ENCODE measurements around the gene PCDHGA6.
"Not testable (repeated sequence)": the region's sequence is repeated elsewhere in the genome, so short reads cannot be mapped to it uniquely, and the experiment has no call there.

Gene PCDHGA6

DNA sequence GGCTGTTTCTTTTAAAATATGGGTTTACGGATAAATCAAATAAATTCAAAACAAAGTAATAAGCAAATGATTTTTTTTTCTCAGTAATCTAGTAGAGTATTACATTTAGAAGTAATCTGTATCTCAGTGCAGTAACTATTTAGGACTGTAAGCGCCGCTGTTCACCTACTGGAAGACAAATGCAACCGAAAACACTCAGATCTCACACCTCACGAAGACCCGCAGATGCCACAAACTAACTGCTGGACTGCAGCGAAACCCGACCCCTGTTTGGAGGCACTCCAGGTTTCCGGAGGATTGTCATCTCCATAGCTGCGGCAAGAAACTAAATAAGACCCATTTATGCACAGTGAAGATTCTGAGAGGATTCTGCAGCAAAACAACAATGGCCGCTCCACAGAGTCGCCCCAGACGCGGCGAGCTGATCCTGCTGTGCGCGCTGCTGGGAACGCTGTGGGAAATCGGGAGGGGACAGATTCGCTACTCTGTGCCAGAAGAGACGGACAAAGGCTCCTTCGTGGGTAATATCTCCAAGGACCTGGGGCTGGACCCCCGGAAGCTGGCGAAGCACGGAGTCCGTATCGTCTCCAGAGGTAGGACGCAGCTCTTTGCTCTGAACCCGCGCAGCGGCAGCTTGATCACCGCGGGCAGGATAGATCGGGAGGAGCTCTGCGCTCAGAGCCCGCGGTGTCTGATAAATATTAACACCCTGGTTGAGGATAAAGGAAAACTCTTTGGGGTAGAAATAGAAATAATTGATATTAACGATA is 18.9 kb downstream of the PCDHGA6 start, which contains the start of gene PCDHGA8:
Gene PCDHGA8 (plus strand): TSS at position 205 of the 770 bp plus-strand sequence. CDS start 181 bp downstream, at position 386.
- DNase-seq (ENCODE audit: low spot score): no peak

DNA sequence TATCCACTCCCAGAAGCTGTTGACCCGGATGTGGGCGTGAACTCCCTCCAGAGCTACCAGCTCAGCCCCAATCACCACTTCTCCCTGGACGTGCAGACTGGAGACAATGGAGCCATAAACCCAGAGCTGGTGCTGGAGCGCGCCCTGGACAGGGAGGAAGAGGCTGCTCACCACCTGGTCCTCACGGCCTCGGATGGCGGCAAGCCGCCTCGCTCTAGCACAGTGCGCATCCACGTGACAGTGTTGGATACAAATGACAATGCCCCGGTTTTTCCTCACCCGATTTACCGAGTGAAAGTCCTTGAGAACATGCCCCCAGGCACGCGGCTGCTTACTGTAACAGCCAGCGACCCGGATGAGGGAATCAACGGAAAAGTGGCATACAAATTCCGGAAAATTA is 19.6 kb downstream of the PCDHGA6 start:
- DNase-seq (ENCODE audit: low spot score): no peak

DNA sequence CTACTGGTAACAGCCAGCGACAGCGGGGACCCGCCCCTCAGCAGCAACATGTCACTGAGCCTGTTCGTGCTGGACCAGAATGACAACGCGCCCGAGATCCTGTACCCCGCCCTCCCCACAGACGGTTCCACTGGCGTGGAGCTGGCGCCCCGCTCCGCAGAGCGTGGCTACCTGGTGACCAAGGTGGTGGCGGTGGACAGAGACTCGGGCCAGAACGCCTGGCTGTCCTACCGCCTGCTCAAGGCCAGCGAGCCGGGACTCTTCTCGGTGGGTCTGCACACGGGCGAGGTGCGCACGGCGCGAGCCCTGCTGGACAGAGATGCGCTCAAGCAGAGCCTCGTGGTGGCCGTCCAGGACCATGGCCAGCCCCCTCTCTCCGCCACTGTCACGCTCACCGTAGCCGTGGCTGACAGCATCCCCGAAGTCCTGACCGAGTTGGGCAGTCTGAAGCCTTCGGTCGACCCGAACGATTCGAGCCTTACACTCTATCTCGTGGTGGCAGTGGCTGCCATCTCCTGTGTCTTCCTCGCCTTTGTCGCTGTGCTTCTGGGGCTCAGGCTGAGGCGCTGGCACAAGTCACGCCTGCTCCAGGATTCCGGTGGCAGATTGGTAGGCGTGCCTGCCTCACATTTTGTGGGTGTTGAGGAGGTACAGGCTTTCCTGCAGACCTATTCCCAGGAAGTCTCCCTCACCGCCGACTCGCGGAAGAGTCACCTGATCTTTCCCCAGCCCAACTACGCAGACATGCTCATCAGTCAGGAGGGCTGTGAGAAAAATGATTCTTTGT is 20.9 kb downstream of the PCDHGA6 start:
- not testable (repeated sequence) for DNase-seq (ENCODE audit: low spot score)

DNA sequence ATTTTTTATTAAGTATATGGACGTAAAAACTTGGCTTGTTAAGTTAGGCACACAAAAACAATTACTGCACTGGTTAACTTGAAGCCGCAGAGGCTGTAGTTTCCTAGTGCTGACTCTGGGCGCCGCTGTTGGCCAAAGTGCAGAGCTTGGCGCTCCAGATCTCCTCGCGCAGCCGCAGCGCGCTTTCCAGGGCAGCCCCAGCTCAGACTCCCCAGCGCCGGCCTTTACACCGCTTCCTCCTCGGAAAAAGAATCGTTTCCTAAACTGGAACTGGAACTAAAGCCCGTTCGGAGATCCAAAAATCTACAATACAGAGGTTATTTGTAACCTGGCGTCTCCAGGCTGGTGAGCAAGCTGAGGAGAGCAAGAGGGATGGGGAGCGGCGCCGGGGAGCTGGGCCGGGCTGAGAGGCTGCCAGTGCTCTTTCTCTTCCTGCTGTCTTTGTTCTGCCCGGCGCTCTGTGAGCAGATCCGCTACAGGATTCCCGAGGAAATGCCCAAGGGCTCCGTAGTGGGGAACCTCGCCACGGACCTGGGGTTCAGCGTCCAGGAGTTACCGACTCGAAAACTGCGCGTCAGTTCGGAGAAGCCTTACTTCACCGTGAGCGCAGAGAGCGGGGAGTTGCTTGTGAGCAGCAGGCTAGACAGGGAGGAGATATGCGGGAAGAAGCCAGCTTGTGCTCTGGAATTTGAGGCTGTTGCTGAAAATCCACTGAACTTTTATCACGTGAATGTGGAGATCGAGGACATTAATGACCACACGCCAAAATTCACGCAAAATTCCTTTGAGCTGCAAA is 24.3 kb downstream of the PCDHGA6 start, which contains the start of gene PCDHGB5:
Gene PCDHGB5 (plus strand): TSS at position 192 of the 796 bp plus-strand sequence. CDS start 181 bp downstream, at position 373.
- peak; percentile 67 for DNase-seq (ENCODE audit: low spot score)

DNA sequence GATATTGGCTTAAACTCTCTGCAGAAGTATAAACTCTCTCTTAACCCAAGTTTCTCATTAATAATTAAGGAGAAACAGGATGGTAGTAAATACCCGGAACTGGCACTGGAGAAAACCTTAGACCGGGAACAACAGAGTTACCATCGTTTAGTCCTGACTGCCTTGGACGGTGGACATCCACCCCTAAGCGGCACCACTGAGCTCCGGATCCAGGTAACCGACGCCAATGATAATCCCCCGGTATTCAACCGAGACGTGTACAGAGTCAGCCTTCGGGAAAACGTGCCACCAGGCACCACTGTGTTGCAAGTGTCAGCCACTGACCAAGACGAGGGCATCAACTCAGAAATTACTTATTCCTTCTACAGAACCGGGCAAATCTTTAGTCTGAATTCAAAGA is 24.9 kb downstream of the PCDHGA6 start:
- DNase-seq (ENCODE audit: low spot score): no peak

DNA sequence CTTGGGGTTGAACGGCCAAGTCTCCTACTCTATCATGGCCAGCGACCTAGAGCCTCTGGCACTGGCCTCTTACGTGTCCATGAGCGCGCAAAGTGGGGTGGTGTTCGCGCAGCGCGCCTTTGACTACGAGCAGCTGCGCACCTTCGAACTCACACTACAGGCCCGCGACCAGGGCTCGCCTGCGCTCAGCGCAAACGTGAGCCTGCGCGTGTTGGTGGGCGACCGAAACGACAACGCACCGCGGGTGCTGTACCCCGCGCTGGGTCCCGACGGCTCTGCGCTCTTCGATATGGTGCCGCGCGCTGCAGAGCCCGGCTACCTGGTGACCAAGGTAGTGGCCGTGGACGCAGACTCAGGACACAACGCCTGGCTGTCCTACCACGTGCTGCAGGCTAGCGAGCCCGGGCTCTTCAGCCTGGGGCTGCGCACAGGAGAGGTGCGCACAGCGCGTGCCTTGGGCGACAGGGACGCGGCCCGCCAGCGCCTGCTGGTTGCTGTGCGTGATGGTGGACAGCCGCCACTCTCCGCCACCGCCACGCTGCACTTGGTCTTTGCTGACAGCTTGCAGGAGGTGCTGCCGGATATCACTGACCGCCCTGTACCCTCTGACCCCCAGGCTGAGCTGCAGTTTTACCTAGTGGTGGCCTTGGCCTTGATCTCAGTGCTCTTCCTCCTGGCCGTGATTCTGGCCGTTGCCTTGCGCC is 26.0 kb downstream of the PCDHGA6 start:
- DNase-seq (ENCODE audit: low spot score): no peak

DNA sequence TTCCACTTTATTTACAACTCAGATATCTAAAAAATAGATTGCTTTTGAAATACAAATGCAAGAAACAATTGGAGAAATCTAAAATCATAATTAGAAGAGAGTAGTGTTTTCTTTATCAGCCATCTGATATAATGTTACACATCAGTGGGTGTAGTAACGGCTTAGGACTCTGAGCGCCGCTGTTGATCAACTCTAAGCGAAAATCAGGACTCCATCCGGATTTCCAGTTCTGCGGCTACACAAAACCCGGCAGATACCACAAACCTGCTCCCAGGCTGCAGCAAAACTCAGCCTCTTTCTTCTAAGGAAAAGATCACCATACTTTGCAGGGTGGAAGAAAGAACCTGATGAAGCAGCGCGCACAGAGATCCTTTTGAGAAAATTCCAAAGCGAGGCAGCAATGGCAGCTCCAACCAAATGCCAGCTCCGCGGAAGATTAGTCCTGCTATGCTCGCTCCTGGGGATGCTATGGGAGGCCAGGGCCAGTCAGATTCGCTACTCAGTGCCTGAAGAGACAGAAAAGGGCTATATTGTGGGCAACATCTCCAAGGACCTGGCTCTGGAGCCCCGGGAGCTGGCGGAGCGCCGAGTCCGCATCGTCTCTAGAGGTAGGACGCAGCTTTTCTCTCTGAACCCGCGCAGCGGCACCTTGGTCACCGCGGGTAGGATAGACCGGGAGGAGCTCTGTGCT is 29.0 kb downstream of the PCDHGA6 start, which contains the start of gene PCDHGA9:
Gene PCDHGA9 (plus strand): TSS at position 226 of the 691 bp plus-strand sequence. CDS start 175 bp downstream, at position 401.
- DNase-seq (ENCODE audit: low spot score): peak; percentile 37

DNA sequence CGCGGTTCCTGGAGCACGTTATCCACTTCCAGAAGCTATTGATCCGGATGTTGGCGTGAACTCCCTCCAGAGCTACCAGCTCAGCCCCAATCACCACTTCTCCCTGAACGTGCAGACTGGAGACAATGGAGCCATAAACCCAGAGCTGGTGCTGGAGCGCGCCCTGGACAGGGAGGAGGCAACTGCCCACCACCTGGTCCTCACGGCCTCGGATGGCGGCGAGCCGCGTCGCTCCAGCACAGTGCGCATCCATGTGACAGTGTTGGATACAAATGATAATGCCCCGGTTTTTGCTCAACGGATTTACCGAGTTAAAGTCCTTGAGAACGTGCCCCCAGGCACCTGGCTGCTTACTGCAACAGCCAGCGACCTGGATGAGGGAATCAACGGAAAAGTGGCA is 29.7 kb downstream of the PCDHGA6 start:
- no peak for DNase-seq (ENCODE audit: low spot score)

DNA sequence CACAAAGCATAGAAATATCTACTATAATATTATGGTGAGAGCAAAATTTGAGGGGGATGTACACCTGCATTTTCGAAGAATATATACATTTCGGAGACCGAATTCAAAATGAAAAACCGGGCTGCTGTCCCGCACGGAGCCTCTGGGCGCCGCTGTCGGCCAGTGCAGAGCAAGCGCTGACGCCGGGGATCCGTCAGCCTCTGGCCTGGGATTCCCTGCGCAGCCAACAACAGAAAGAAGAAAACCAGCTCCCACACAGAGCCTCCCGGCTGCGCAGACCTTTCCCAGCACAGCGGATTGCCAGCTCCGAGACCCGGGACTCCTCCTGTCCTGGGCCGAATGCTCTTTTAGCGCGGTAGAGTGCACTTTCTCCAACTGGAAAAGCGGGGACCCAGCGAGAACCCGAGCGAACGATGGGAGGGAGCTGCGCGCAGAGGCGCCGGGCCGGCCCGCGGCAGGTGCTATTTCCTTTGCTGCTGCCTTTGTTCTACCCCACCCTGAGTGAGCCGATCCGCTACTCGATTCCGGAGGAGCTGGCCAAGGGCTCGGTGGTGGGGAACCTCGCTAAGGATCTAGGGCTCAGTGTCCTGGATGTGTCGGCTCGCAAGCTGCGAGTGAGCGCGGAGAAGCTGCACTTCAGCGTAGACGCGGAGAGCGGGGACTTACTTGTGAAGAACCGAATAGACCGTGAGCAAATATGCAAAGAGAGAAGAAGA is 34.3 kb downstream of the PCDHGA6 start, which contains the start of gene PCDHGB6:
Gene PCDHGB6 (plus strand): TSS at position 232 of the 716 bp plus-strand sequence. CDS start 182 bp downstream, at position 414.
- DNase-seq (ENCODE audit: low spot score): peak; percentile 47

DNA sequence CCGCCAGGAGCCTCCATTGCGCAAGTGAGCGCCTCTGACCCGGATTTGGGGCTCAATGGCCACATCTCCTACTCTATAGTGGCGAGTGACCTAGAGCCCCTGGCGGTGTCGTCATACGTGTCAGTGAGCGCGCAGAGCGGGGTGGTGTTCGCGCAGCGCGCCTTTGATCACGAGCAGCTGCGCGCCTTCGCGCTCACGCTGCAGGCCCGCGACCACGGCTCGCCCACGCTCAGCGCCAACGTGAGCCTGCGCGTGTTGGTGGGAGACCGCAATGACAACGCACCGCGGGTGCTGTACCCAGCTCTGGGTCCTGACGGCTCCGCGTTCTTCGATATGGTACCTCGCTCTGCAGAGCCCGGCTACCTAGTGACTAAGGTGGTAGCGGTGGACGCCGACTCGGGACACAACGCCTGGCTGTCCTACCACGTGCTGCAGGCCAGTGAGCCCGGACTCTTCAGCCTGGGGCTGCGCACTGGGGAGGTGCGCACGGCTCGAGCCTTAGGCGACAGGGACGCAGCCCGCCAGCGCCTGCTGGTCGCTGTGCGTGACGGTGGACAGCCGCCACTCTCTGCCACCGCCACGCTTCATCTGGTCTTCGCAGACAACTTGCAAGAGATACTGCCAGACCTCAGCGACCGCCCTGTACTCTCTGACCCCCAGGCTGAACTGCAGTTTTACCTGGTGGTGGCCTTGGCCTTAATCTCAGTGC is 36.1 kb downstream of the PCDHGA6 start:
- DNase-seq (ENCODE audit: low spot score): no peak

DNA sequence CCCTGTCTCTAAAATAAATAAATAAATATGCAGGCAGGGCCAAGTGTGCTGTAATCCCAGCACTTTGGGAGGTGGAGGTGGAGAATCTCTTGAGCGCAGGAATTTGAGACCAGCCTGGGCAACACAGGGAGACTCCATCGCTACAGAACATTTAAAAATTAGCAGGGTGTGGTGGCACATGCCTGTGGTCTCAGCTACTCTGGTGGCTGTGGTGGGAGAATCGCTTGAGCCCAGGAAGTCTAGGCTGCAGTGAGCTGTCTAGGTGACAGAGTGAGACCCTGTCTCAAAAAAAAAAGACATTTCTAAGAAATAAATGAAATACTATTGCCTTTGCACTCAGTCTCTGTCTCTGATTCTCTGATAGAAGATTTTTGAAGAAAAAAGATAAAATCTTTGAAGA is 37.9 kb downstream of the PCDHGA6 start:
- no peak for DNase-seq (ENCODE audit: low spot score)

DNA sequence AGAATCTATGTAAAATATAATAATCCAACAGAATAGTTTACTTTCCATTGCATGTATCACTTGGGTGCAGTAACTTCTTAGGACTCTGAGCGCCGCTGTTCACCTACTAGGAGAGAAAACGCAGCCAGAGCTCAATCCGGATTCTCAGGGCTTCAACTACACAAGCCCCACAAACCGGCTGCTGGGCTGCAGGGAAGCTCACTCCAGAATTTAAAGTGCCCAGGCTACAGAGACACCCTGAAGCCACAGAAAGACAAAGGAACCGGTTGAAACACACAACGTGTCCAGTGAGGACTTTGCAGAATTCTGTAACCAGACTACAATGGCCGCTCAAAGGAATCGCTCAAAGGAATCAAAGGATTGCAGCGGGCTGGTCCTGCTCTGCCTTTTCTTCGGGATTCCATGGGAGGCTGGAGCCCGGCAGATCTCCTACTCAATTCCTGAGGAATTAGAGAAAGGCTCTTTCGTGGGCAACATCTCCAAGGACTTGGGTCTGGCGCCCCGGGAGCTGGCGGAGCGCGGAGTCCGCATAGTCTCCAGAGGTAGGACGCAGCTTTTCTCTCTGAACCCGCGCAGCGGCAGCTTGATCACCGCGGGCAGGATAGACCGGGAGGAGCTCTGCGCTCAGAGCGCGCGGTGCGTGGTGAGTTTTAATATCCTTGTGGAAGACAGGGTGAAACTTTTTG is 39.3 kb downstream of the PCDHGA6 start, which contains the start of gene PCDHGA10:
Gene PCDHGA10 (plus strand): TSS at position 134 of the 686 bp plus-strand sequence. CDS start 189 bp downstream, at position 323.
- peak; percentile 58 for DNase-seq (ENCODE audit: low spot score)

DNA sequence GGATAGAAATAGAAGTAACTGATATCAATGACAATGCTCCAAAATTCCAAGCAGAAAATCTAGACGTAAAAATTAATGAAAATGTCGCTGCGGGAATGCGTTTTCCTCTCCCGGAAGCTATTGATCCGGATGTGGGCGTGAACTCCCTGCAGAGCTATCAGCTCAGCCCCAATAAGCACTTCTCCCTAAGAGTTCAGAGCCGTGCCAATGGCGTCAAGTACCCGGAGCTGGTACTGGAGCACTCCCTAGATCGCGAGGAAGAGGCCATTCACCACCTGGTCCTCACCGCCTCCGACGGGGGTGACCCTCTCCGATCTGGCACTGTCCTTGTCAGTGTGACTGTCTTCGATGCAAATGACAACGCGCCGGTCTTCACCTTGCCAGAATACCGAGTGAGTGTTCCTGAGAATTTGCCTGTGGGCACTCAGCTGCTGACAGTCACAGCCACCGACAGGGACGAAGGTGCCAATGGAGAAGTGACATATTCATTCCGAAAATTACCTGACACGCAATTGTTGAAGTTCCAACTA is 39.9 kb downstream of the PCDHGA6 start:
- DNase-seq (ENCODE audit: low spot score): no peak

DNA sequence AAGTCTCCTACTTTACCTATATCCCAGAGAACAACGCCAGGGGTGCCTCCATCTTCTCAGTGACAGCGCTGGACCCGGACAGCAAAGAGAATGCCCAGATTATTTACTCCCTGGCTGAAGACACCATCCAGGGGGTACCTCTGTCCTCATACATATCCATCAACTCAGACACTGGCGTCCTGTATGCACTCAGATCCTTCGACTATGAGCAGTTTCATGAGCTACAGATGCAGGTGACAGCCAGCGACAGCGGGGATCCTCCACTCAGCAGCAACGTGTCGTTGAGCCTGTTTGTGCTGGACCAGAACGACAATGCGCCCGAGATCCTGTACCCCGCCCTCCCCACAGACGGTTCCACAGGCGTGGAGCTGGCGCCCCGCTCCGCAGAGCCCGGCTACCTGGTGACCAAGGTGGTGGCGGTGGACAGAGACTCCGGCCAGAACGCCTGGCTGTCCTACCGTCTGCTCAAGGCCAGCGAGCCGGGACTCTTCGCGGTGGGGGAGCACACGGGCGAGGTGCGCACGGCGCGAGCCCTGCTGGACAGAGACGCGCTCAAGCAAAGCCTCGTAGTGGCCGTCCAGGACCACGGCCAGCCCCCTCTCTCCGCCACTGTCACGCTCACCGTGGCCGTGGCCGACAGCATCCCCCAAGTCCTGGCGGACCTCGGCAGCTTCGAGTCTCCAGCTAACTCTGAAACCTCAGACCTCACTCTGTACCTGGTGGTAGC is 41.0 kb downstream of the PCDHGA6 start:
- DNase-seq (ENCODE audit: low spot score): not testable (repeated sequence)

DNA sequence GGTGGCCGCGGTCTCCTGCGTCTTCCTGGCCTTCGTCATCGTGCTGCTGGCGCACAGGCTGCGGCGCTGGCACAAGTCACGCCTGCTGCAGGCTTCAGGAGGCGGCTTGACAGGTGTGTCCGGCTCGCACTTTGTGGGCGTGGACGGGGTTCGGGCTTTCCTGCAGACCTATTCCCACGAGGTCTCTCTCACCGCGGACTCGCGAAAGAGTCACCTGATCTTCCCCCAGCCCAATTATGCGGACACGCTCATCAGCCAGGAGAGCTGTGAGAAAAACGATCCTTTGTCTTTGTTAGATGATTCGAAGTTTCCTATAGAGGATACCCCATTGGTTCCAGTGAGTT is 41.6 kb downstream of the PCDHGA6 start:
- DNase-seq (ENCODE audit: low spot score): not testable (repeated sequence)

DNA sequence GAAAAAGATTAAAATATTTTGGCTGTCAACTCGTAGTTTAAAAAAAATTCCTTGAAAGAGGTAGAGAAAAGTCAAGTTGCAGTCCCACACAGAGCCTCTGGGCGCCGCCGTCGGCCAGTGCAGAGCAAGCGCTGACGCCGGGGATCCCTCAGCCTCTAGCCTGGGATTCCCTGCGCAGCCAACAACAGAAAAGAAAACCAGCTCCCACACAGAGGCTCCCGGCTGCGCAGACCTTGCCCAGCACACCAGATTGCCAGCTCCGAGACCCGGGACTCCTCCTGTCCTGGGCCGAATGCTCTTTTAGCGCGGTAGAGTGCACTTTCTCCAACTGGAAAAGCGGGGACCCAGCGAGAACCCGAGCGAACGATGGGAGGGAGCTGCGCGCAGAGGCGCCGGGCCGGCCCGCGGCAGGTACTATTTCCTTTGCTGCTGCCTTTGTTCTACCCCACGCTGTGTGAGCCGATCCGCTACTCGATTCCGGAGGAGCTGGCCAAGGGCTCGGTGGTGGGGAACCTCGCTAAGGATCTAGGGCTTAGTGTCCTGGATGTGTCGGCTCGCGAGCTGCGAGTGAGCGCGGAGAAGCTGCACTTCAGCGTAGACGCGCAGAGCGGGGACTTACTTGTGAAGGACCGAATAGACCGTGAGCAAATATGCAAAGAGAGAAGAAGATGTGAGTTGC is 43.9 kb downstream of the PCDHGA6 start, which contains the start of gene PCDHGB7:
Gene PCDHGB7 (plus strand): TSS at position 184 of the 679 bp plus-strand sequence. CDS start 183 bp downstream, at position 367.
- DNase-seq (ENCODE audit: low spot score): peak; percentile 80
